ENCODE data around the gene PFKM.

DNA sequence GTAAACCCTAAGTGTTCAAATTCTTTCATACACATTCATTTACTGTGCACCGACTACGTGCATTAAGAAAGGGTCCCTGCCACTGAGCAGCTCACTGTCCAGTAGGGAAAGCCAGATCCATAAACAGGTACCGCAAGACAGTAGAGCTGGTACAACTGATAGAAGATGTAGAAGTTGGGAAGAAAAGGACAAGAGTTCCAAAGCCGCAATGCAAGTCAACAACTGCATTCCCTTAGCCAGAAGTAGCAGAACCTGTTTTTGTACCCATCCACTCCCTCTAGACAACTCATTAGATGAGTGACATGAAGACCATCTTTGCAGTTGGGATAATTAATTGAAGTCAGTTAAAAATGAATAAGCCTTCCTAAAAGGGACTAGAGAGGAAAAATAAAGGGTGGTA is 14.6 kb upstream of the PFKM start:
- TF ChIP-seq CTCF (IDR thresholded peaks at IDR 0.05) (no peak), POLR2A (IDR thresholded peaks at IDR 0.05) (no peak)
